Activated T-cell treated with anti-CD3 and anti-CD28 coated beads, Interleukin-2, amount 50 U/mL, for 48 hours (primary cell): ENCODE data around the gene SCAF8.
"Not testable (repeated sequence)": the region's sequence is repeated elsewhere in the genome, so short reads cannot be mapped to it uniquely, and the experiment has no call there.

Source experiments
- DNase-seq, 2 experiments: peaks; one replicate each; pipeline ENCODE4 v3.0.0-alpha.2; 2020

Gene SCAF8

GRCh38 chr6:154733183-154733625 is at the start of gene SCAF8:
SCAF8 (plus strand) TSS chr6:154733416; CDS start chr6:154733901, 485 bp downstream.
- DNase-seq = peak; percentile 91 to 92

GRCh38 chr6:154683756-154684523 is 49.3 kb upstream of the SCAF8 start:
- DNase-seq = no peak

- DNase-seq = no peak
Observed at GRCh38 chr6:154686162-154686561, 47.1 kb upstream of the SCAF8 start.

GRCh38 chr6:154689493-154690255 is 43.5 kb upstream of the SCAF8 start:
- DNase-seq = no peak

- no peak for DNase-seq
Observed at GRCh38 chr6:154690857-154691256, 42.4 kb upstream of the SCAF8 start.

- no peak for DNase-seq
Observed at GRCh38 chr6:154696661-154697060, 36.6 kb upstream of the SCAF8 start.

GRCh38 chr6:154703124-154703523 is 30.1 kb upstream of the SCAF8 start:
- no peak for DNase-seq

GRCh38 chr6:154705471-154706113 is 27.6 kb upstream of the SCAF8 start:
- no peak for DNase-seq

- DNase-seq = no peak
Observed at GRCh38 chr6:154706389-154706788, 26.8 kb upstream of the SCAF8 start.

- no peak for DNase-seq
Observed at GRCh38 chr6:154709621-154710020, 23.6 kb upstream of the SCAF8 start.

- no peak for DNase-seq
Observed at GRCh38 chr6:154710689-154711088, 22.5 kb upstream of the SCAF8 start.

- no peak for DNase-seq
Observed at GRCh38 chr6:154715446-154715845, 17.8 kb upstream of the SCAF8 start.

- DNase-seq = not testable (repeated sequence)
Observed at GRCh38 chr6:154716350-154716749, 16.9 kb upstream of the SCAF8 start.

- DNase-seq = no peak
Observed at GRCh38 chr6:154719433-154719832, 13.8 kb upstream of the SCAF8 start.

GRCh38 chr6:154719854-154720253 is 13.4 kb upstream of the SCAF8 start:
- DNase-seq = no peak

- no peak for DNase-seq
Observed at GRCh38 chr6:154721460-154721859, 11.8 kb upstream of the SCAF8 start.

- no peak for DNase-seq
Observed at GRCh38 chr6:154726887-154727286, 6.3 kb upstream of the SCAF8 start.

- no peak for DNase-seq
Observed at GRCh38 chr6:154731296-154732218, 1.7 kb upstream of the SCAF8 start.

GRCh38 chr6:154732538-154733182 is 556 bp upstream of the SCAF8 start:
- no peak for DNase-seq

- DNase-seq = peak; percentile 91 to 93
Observed at GRCh38 chr6:154733626-154734382, 588 bp downstream of the SCAF8 start.

GRCh38 chr6:154736618-154737259 is 3.5 kb downstream of the SCAF8 start:
- no peak for DNase-seq
